ENCODE results near the gene MRPS15. TPM values are rescaled to one million over a fixed set of nuclear protein-coding genes. Genes with fewer than 3 reads are reported as not detected.

Gene MRPS15
- total and polyA plus RNA-seq, 8 donors: 48.9 to 84.2 (median 57.5) TPM

DNA sequence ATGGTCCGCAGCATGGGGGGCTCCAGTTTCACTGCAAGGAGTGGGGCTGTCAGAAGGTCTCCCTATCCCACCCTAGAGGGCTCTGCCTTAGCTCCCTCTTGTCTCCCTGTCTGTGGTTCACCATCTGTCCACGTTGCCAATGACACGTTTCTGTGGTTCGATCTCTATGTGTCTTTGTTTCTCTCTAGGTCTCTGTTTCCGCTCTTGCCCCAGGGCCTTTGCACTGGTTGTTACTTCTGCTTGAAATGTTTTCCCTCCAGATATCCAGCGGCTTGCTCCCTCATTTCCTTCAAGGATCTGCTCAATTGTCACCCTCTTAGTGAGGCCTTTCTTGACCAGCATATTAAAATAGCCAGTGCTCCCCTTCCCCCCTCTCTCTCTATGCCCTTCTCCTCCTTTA lies 8.5 kb upstream of the MRPS15 start:
- no peak overlapping the region for H3K4me3 ChIP-seq
- intact Hi-C loops (cut with DNase I): no loop called here
- H3K27ac ChIP-seq: no peak overlapping the region

DNA sequence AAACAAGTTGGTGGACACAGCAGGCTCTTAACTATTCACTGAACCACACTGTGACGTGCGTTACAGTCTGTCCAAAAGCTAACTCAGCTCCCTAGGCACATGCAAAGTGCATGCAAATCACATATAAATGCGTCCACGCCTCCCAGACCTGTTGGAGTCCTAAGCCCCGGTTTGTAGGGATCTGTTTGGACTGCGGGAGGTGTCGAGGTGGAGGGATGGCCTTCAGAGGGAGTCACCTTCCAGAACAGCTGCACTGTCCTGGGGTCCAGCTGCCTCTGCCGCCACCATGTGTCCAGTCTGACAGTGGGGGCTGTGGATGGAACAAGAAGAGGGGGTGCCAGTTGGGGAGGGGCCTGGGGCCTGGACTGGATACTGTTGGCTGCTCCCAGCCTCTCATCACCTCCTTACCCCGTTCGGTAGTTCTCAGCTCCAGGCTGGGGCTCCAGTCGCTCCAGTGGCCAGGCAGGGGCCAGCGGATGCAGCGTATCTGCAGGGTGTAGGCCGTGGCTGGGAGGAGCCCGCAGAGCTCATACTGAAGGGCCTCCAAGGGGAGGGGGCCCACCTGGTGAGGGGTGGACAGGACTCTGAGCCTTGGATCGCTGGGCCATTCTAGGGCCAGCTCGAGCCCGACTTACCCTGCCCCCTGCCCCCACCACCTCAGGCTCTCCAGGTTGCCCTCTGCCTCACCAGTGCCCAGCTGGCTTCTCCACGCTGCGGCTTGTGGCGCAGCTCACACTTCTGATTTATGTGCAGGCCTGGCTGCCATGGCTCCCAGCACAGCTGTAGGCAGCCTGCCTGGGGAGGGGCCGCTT lies 7.9 kb upstream of the MRPS15 start:
- H3K4me3 ChIP-seq: no peak overlapping the region
- no peaks in the 10 kb centered on the region for H3K9me3 ChIP-seq
- intact Hi-C loops (cut with DNase I): no loop called here
- ATAC-seq (no peak), DNase-seq (no peak)
- TF ChIP-seq, protein P1, sequence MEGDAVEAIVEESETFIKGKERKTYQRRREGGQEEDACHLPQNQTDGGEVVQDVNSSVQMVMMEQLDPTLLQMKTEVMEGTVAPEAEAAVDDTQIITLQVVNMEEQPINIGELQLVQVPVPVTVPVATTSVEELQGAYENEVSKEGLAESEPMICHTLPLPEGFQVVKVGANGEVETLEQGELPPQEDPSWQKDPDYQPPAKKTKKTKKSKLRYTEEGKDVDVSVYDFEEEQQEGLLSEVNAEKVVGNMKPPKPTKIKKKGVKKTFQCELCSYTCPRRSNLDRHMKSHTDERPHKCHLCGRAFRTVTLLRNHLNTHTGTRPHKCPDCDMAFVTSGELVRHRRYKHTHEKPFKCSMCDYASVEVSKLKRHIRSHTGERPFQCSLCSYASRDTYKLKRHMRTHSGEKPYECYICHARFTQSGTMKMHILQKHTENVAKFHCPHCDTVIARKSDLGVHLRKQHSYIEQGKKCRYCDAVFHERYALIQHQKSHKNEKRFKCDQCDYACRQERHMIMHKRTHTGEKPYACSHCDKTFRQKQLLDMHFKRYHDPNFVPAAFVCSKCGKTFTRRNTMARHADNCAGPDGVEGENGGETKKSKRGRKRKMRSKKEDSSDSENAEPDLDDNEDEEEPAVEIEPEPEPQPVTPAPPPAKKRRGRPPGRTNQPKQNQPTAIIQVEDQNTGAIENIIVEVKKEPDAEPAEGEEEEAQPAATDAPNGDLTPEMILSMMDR (IDR thresholded peaks at IDR 0.05): no peak
- no peak overlapping the region for H3K27ac ChIP-seq
- peaks cover 0 to 100% of the 10 kb centered on the region in 2 donors for H3K36me3 ChIP-seq
- peaks cover 0 to 28% of the 10 kb centered on the region in 2 donors for H3K4me1 ChIP-seq
- H3K27me3 ChIP-seq: no peaks in the 10 kb centered on the region

More for the DNA sequence above, 8.5 kb upstream of the MRPS15 start:
- DNase-seq: no peak
- peaks cover 0 to 100% of the 10 kb centered on the region in 2 donors for H3K36me3 ChIP-seq
- TF ChIP-seq, protein P1 (IDR thresholded peaks at IDR 0.05): no peak
- peaks cover 0 to 34% of the 10 kb centered on the region in 2 donors for H3K4me1 ChIP-seq
- ATAC-seq: no peak
- H3K27me3 ChIP-seq: no peaks in the 10 kb centered on the region
- no peaks in the 10 kb centered on the region for H3K9me3 ChIP-seq

DNA sequence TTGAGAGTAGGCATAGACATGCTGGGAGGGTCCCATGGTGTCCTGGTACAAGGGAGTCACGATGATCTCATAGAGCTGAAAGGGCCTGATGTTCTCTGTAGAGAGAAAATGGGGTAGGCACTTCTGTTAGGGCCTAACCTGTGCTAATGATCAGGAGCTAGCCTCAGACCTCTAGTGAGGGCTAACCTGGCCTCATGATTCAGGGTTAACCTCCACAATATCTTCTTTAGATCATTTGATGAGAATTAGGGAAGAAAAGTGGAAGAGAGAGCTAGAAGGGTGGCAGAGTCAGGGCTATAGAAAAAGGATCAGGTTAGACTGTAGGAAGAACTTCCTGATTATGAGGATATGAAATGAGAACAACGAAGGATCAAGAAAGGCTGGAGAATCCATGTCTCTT lies 5.0 kb upstream of the MRPS15 start:
- no peaks in the 10 kb centered on the region for H3K9me3 ChIP-seq
- no peak for DNase-seq
- TF ChIP-seq, protein P1 (IDR thresholded peaks at IDR 0.05): no peak
- H3K27ac ChIP-seq: no peak overlapping the region
- H3K4me3 ChIP-seq: no peak overlapping the region
- H3K36me3 ChIP-seq: peaks cover 0 to 80% of the 10 kb centered on the region in 2 donors
- ATAC-seq: no peak
- intact Hi-C loops (cut with DNase I): no loop called here
- no peaks in the 10 kb centered on the region for H3K27me3 ChIP-seq
- H3K4me1 ChIP-seq: peaks cover 11 to 21% of the 10 kb centered on the region in 2 donors

DNA sequence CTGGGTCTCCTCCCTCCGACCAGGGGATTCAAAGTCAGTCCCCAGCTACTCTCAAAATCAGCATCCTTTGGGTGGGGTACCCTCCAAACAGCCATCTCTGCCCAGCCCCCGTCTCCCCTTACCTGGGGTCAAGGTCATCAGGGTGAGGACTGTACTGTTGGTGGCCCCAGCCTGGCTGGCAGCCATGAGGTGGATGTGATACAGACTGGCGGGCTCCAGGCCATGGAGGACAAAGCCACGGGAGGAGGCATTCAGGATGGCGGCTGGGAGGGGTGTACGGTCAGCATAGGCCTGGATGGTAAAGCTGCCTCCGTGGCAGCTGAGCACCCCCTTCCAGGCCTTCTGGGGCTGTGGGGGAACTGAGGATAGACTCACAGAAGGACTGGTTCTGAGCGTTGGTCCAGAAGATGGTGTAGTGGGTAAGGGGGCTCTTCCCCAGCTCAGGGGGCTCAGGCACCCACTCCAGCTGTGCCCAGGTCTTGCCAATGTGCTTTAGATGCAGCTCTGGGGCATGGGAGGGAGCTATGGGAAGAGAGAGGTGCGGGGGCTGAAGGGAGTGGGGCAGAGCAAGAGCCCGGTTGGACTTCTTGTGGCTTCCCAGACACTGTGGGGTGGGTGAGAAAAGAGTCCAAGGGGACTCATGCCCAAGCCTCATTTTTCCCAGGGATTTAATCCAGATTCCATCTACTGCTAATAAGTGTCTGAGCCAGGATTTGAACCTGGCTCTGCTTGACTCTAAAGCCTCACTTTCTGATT lies 3.7 kb upstream of the MRPS15 start:
- Histone ChIP-seq H3K4me1 (peaks cover 16 to 31% of the 10 kb centered on the region in 2 donors), H3K36me3 (peaks cover 0 to 67% of the 10 kb centered on the region in 2 donors), H3K27ac (no peak overlapping the region), H3K9me3 (no peaks in the 10 kb centered on the region), H3K27me3 (no peaks in the 10 kb centered on the region), H3K4me3 (no peak overlapping the region)
- intact Hi-C loops (cut with DNase I): no loop called here
- no peak for ATAC-seq
- no peak for DNase-seq
- TF ChIP-seq, protein P1 (IDR thresholded peaks at IDR 0.05): no peak

DNA sequence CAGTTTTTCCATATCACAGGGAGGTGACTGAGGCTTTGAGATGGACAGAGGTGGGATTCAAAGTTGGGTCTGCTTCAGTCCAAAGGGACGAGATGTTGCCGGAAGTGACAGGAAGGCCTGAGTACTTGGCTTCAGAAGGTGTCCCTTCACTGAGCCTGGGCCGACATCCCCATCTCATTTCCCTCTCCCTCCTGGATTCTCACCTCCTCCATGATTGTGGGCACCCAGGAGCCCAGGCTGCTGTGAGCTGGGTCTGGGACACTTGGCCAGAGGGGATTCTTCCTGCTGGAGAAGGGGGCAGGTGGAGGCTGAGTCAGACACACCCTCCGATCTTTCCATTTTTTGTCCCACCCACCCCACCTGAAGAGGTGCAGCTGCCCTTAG lies 2.8 kb upstream of the MRPS15 start:
- DNase-seq: no peak
- peaks cover 0 to 58% of the 10 kb centered on the region in 2 donors for H3K36me3 ChIP-seq
- intact Hi-C loops (cut with DNase I): no loop called here
- ATAC-seq: no peak
- TF ChIP-seq, protein P1 (IDR thresholded peaks at IDR 0.05): no peak
- H3K9me3 ChIP-seq: no peaks in the 10 kb centered on the region
- H3K27me3 ChIP-seq: no peaks in the 10 kb centered on the region
- H3K27ac ChIP-seq: peak overlapping the region in 1 of 2 donors; percentile 91
- peaks cover 16 to 39% of the 10 kb centered on the region in 2 donors for H3K4me1 ChIP-seq
- no peak overlapping the region for H3K4me3 ChIP-seq

All from left lung (tissue), 10 donors.